Measurements from ENCODE around the gene SLC44A4. TPM values are rescaled to one million over a fixed set of nuclear protein-coding genes. Genes with fewer than 3 reads are reported as not detected.

SLC44A4 gene
- total and polyA plus RNA-seq, 11 donors, result 0.07 TPM; not detected in 10

DNA sequence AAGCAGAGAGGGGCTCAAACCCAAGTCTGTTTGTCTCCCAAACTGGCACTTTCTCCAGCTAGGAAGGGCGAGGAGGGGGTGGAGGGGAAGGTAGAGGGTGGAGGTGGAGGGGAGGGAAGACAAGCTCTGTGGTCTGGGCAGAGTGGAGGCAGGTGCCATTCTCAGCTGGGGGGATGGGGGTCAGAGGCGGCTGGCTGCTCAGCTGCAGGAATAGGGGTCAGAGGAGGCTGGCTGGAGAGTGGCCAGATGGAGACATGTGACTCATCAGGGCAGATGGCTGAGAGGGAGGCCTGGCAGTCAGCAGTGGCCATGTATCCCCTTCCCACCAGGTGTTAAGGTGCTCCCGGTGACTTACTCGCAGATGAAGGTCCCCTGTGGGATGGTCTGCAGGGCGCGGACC is 3.5 kb upstream of the SLC44A4 start:
- peaks cover 0 to 82% (median 74%) of the 10 kb centered on the region in 9 donors for H3K36me3 ChIP-seq
- H3K9me3 ChIP-seq, result no peaks in the 10 kb centered on the region
- TF ChIP-seq CTCF (IDR thresholded peaks at IDR 0.05) (no peak), POLR2A (IDR thresholded peaks at IDR 0.05) (no peak)
- no peaks in the 10 kb centered on the region for H3K4me1 ChIP-seq
- H3K27me3 ChIP-seq, result no peaks in the 10 kb centered on the region
- H3K4me3 ChIP-seq, result no peak overlapping the region
- intact Hi-C loops (cut with DNase I), result no loop called here
- DNase-seq, result no peak
- ATAC-seq, result peak in 1 of 4 donors; percentile 25
- H3K27ac ChIP-seq, result no peak overlapping the region
- WGBS, 4 donors, result 74 to 89% (median 85%) methylated on average over 5 to 6 of the region's 6 CpGs

GRCh38 chr6:31881136-31881859 is 2.5 kb upstream of the SLC44A4 start:
- DNase-seq (no peak), ATAC-seq (no peak)
- no peaks in the 10 kb centered on the region for H3K27me3 ChIP-seq
- TF ChIP-seq CTCF (IDR thresholded peaks at IDR 0.05) (no peak), POLR2A (IDR thresholded peaks at IDR 0.05) (no peak)
- intact Hi-C loops (cut with DNase I), result no loop called here
- H3K27ac ChIP-seq, result no peak overlapping the region
- no peaks in the 10 kb centered on the region for H3K4me1 ChIP-seq
- no peaks in the 10 kb centered on the region for H3K9me3 ChIP-seq
- H3K36me3 ChIP-seq, result peaks cover 0 to 72% (median 64%) of the 10 kb centered on the region in 9 donors
- no peak overlapping the region for H3K4me3 ChIP-seq
- WGBS, 4 donors, result 83 to 90% (median 87%) methylated on average over 9 of the region's 9 CpGs

- WGBS, 4 donors, result 91 to 94% (median 91%) methylated on average over 10 of the region's 10 CpGs
- no peak overlapping the region for H3K4me3 ChIP-seq
- H3K4me1 ChIP-seq, result no peaks in the 10 kb centered on the region
- H3K36me3 ChIP-seq, result peaks cover 0 to 65% (median 57%) of the 10 kb centered on the region in 9 donors
- no peak overlapping the region for H3K27ac ChIP-seq
- TF ChIP-seq POLR2A (IDR thresholded peaks at IDR 0.05), result no peak
- no peak for TF ChIP-seq CTCF (IDR thresholded peaks at IDR 0.05)
- intact Hi-C loops (cut with DNase I), result no loop called here
- H3K9me3 ChIP-seq, result no peaks in the 10 kb centered on the region
- no peak for ATAC-seq
- no peak for DNase-seq
- no peaks in the 10 kb centered on the region for H3K27me3 ChIP-seq
Observed at GRCh38 chr6:31880616-31881015, 1.8 kb upstream of the SLC44A4 start.

GRCh38 chr6:31879901-31880300 is 1.1 kb upstream of the SLC44A4 start:
- no peak for ATAC-seq
- H3K4me1 ChIP-seq, result no peaks in the 10 kb centered on the region
- H3K27me3 ChIP-seq, result no peaks in the 10 kb centered on the region
- no peak overlapping the region for H3K27ac ChIP-seq
- H3K4me3 ChIP-seq, result no peak overlapping the region
- intact Hi-C loops (cut with DNase I), result loop anchor here in 1 of 10 donors (5.0 kb wide), 1 partner anchor 203 kb away; no protein-coding TSS in a partner anchor
- peaks cover 0 to 58% (median 52%) of the 10 kb centered on the region in 9 donors for H3K36me3 ChIP-seq
- WGBS, 4 donors, result 72 to 85% (median 78%) methylated on average over 10 of the region's 10 CpGs
- TF ChIP-seq POLR2A (IDR thresholded peaks at IDR 0.05) (no peak), CTCF (IDR thresholded peaks at IDR 0.05) (no peak)
- DNase-seq, result no peak
- no peaks in the 10 kb centered on the region for H3K9me3 ChIP-seq
